NT2/D1 (cell line): ENCODE measurements around the gene CSTB.

Experiments used
- DNase-seq: peaks from one replicate; pipeline ENCODE4 v3.0.0-alpha.2; 2011; ENCODE audit warnings: low read depth, low spot score
- H3K27me3 ChIP-seq: 2 replicates; pipeline ENCODE4 v1.6.0; 2011; ENCODE audit warnings: mild to moderate bottlenecking; ENCODE audit not compliant: insufficient read length, insufficient read depth
- H3K36me3 ChIP-seq: 2 replicates; pipeline ENCODE4 v1.6.1; 2011; ENCODE audit warnings: mild to moderate bottlenecking, low read length, mixed read lengths; ENCODE audit not compliant: insufficient read depth, insufficient read length
- H3K4me1 ChIP-seq: 2 replicates; pipeline ENCODE4 v1.5.1; 2011; ENCODE audit not compliant: insufficient read depth, insufficient read length
- H3K4me3 ChIP-seq: 2 replicates; pipeline ENCODE4 v1.5.1; 2011; ENCODE audit warnings: low read depth; ENCODE audit not compliant: insufficient read length
- H3K9ac ChIP-seq: 2 replicates; pipeline ENCODE4 v1.6.0; 2011; ENCODE audit warnings: low read depth; ENCODE audit not compliant: insufficient read length
- H3K9me3 ChIP-seq: 2 replicates; pipeline ENCODE4 v1.5.1; 2011; ENCODE audit warnings: mild to moderate bottlenecking, low read length; ENCODE audit not compliant: insufficient read depth
- SUZ12 ChIP-seq: IDR thresholded peaks from 2 replicates; pipeline ENCODE4 v1.6.1; 2011; ENCODE audit not compliant: insufficient read length, insufficient read depth; ENCODE audit errors: extremely low read depth
- YY1 ChIP-seq: IDR thresholded peaks from 2 replicates; pipeline ENCODE4 v1.6.1; 2011; ENCODE audit not compliant: insufficient read length, insufficient read depth
- ZNF274 ChIP-seq: IDR thresholded peaks from 2 replicates; pipeline ENCODE4 v1.6.1; 2011; ENCODE audit warnings: mild to moderate bottlenecking, low read depth, low read length

The CSTB gene

GRCh38 chr21:43809853-43810504 lies 33.9 kb upstream of the CSTB start:
- H3K9me3 ChIP-seq, result no peaks in the 10 kb centered on the region
- H3K4me3 ChIP-seq, result no peak overlapping the region
- peaks cover 36% of the 10 kb centered on the region for H3K4me1 ChIP-seq
- H3K36me3 ChIP-seq, result peaks cover 36% of the 10 kb centered on the region
- H3K27me3 ChIP-seq, result no peaks in the 10 kb centered on the region
- H3K9ac ChIP-seq, result no peak overlapping the region
- TF ChIP-seq YY1, result no peak
- TF ChIP-seq ZNF274, result no peak
- no peak for TF ChIP-seq SUZ12
- DNase-seq, result no peak

- DNase-seq, result no peak
Observed at GRCh38 chr21:43809346-43809799, 33.3 kb upstream of the CSTB start.

GRCh38 chr21:43808832-43809251 lies 32.7 kb upstream of the CSTB start:
- no peak overlapping the region for H3K9ac ChIP-seq
- H3K9me3 ChIP-seq, result no peaks in the 10 kb centered on the region
- no peak overlapping the region for H3K4me3 ChIP-seq
- TF ChIP-seq ZNF274 (no peak), SUZ12 (no peak), YY1 (no peak)
- H3K4me1 ChIP-seq, result peaks cover 26% of the 10 kb centered on the region
- no peak for DNase-seq
- H3K36me3 ChIP-seq, result peaks cover 46% of the 10 kb centered on the region
- H3K27me3 ChIP-seq, result no peaks in the 10 kb centered on the region

More at GRCh38 chr21:43809346-43809799, 33.3 kb upstream of the CSTB start:
- Histone ChIP-seq H3K9me3 (no peaks in the 10 kb centered on the region), H3K27me3 (no peaks in the 10 kb centered on the region), H3K9ac (no peak overlapping the region), H3K4me1 (peaks cover 30% of the 10 kb centered on the region), H3K36me3 (peaks cover 40% of the 10 kb centered on the region), H3K4me3 (no peak overlapping the region)
- TF ChIP-seq YY1 (no peak), ZNF274 (no peak), SUZ12 (no peak)

GRCh38 chr21:43808367-43808766 lies 32.3 kb upstream of the CSTB start:
- peaks cover 51% of the 10 kb centered on the region for H3K36me3 ChIP-seq

GRCh38 chr21:43806017-43806710 lies 30.1 kb upstream of the CSTB start:
- no peaks in the 10 kb centered on the region for H3K9me3 ChIP-seq
- DNase-seq, result no peak
- TF ChIP-seq YY1, result no peak
- no peak for TF ChIP-seq ZNF274
- no peak for TF ChIP-seq SUZ12
- no peaks in the 10 kb centered on the region for H3K27me3 ChIP-seq
- no peak overlapping the region for H3K4me3 ChIP-seq
- H3K9ac ChIP-seq, result no peak overlapping the region
- H3K36me3 ChIP-seq, result peaks cover 73% of the 10 kb centered on the region
- H3K4me1 ChIP-seq, result peaks cover 3% of the 10 kb centered on the region

More at GRCh38 chr21:43808367-43808766, 32.3 kb upstream of the CSTB start:
- Histone ChIP-seq H3K9ac (no peak overlapping the region), H3K27me3 (no peaks in the 10 kb centered on the region), H3K4me3 (no peak overlapping the region), H3K4me1 (peaks cover 23% of the 10 kb centered on the region), H3K9me3 (no peaks in the 10 kb centered on the region)
- no peak for DNase-seq
- no peak for TF ChIP-seq YY1
- no peak for TF ChIP-seq SUZ12
- no peak for TF ChIP-seq ZNF274

- H3K9ac ChIP-seq, result no peak overlapping the region
- H3K9me3 ChIP-seq, result no peaks in the 10 kb centered on the region
- no peak for DNase-seq
- H3K4me3 ChIP-seq, result no peak overlapping the region
- H3K4me1 ChIP-seq, result no peaks in the 10 kb centered on the region
- TF ChIP-seq SUZ12, result no peak
- no peak for TF ChIP-seq YY1
- no peak for TF ChIP-seq ZNF274
- H3K27me3 ChIP-seq, result no peaks in the 10 kb centered on the region
- peaks cover 81% of the 10 kb centered on the region for H3K36me3 ChIP-seq
Observed at GRCh38 chr21:43805275-43805800, 29.2 kb upstream of the CSTB start.

- no peaks in the 10 kb centered on the region for H3K27me3 ChIP-seq
- TF ChIP-seq ZNF274 (no peak), SUZ12 (no peak), YY1 (no peak)
- no peak for DNase-seq
- no peak overlapping the region for H3K9ac ChIP-seq
- peaks cover 89% of the 10 kb centered on the region for H3K36me3 ChIP-seq
- H3K4me1 ChIP-seq, result no peaks in the 10 kb centered on the region
- no peak overlapping the region for H3K4me3 ChIP-seq
- no peaks in the 10 kb centered on the region for H3K9me3 ChIP-seq
Observed at GRCh38 chr21:43803558-43804300, 27.6 kb upstream of the CSTB start.
